ENCODE measurements around the gene ZNF827.

The ZNF827 gene

GRCh38 chr4:145827885-145828284 lies 110.7 kb downstream of the ZNF827 start:
- H3K9me2 ChIP-seq (replicated peaks; ENCODE audit: insufficient read depth, low read length): no peaks in the 10 kb centered on the region
- H4K20me1 ChIP-seq (ENCODE audit: low read depth, low read length): no peaks in the 10 kb centered on the region
- no peak overlapping the region for H3K27ac ChIP-seq (ENCODE audit: low read depth, low read length)
- H3K79me2 ChIP-seq (ENCODE audit: insufficient read depth, low read length): no peaks in the 10 kb centered on the region
- H3K36me3 ChIP-seq (ENCODE audit: low read length): peaks cover 21% of the 10 kb centered on the region
- no peak overlapping the region for H3K4me3 ChIP-seq (ENCODE audit: insufficient read depth, low read length, poor library complexity, severe bottlenecking)
- H3K27me3 ChIP-seq (ENCODE audit: low read length): no peaks in the 10 kb centered on the region
- no peak overlapping the region for H2AFZ ChIP-seq (ENCODE audit: low read depth, low read length, severe bottlenecking)
- H3K9ac ChIP-seq (ENCODE audit: low read length): no peak overlapping the region
- H3K9me3 ChIP-seq (ENCODE audit: insufficient read depth, low read length): no peaks in the 10 kb centered on the region
- H3F3A ChIP-seq (ENCODE audit: insufficient read depth): peaks cover 24% of the 10 kb centered on the region; the same call in 1 of the 2 replicates
- no peak overlapping the region for H3K4me2 ChIP-seq (ENCODE audit: low read depth, low read length, poor library complexity, severe bottlenecking)
- TF ChIP-seq EZH2phosphoT487 (conservative IDR thresholded peaks at IDR 0.05; ENCODE audit: low read length): no peak
- TF ChIP-seq, protein P1, sequence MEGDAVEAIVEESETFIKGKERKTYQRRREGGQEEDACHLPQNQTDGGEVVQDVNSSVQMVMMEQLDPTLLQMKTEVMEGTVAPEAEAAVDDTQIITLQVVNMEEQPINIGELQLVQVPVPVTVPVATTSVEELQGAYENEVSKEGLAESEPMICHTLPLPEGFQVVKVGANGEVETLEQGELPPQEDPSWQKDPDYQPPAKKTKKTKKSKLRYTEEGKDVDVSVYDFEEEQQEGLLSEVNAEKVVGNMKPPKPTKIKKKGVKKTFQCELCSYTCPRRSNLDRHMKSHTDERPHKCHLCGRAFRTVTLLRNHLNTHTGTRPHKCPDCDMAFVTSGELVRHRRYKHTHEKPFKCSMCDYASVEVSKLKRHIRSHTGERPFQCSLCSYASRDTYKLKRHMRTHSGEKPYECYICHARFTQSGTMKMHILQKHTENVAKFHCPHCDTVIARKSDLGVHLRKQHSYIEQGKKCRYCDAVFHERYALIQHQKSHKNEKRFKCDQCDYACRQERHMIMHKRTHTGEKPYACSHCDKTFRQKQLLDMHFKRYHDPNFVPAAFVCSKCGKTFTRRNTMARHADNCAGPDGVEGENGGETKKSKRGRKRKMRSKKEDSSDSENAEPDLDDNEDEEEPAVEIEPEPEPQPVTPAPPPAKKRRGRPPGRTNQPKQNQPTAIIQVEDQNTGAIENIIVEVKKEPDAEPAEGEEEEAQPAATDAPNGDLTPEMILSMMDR (IDR thresholded peaks at IDR 0.05; ENCODE audit: insufficient read depth, low read length, poor library complexity, severe bottlenecking): no peak

- Histone ChIP-seq H3K9me3 (ENCODE audit: insufficient read depth, low read length) (no peaks in the 10 kb centered on the region), H4K20me1 (ENCODE audit: low read depth, low read length) (no peaks in the 10 kb centered on the region), H3K9me2 (replicated peaks; ENCODE audit: insufficient read depth, low read length) (no peaks in the 10 kb centered on the region), H3K4me3 (ENCODE audit: insufficient read depth, low read length, poor library complexity, severe bottlenecking) (no peak overlapping the region), H3F3A (ENCODE audit: insufficient read depth) (peaks cover 20% of the 10 kb centered on the region; the same call in 1 of the 2 replicates), H3K79me2 (ENCODE audit: insufficient read depth, low read length) (no peaks in the 10 kb centered on the region), H3K27me3 (ENCODE audit: low read length) (no peaks in the 10 kb centered on the region), H3K36me3 (ENCODE audit: low read length) (peaks cover 31% of the 10 kb centered on the region), H3K27ac (ENCODE audit: low read depth, low read length) (no peak overlapping the region), H2AFZ (ENCODE audit: low read depth, low read length, severe bottlenecking) (no peak overlapping the region), H3K9ac (ENCODE audit: low read length) (no peak overlapping the region), H3K4me2 (ENCODE audit: low read depth, low read length, poor library complexity, severe bottlenecking) (no peak overlapping the region)
- TF ChIP-seq, protein P1 (IDR thresholded peaks at IDR 0.05; ENCODE audit: insufficient read depth, low read length, poor library complexity, severe bottlenecking): no peak
- no peak for TF ChIP-seq EZH2phosphoT487 (conservative IDR thresholded peaks at IDR 0.05; ENCODE audit: low read length)
Observed at GRCh38 chr4:145825255-145825654, 113.4 kb downstream of the ZNF827 start.

DNA sequence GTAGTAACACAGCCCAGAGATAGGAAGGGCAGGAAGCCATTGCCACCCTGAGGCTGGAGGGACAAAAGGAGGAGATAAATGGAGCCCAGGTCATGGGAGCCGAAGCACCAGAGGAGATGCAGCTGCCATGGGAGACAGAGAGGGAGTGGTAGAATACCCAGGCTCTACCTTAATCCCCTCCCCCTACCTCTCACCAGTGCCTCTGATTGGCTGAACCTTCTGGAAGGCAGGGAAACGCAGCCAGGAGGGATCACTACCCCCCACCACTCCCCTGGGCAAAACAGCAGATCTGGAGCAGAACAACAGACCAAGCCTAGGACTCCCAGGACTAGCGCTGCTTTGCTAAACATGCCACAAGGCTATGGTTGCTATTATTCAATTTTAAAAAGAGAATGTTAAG lies 114.2 kb downstream of the ZNF827 start:
- Histone ChIP-seq H3K36me3 (ENCODE audit: low read length) (peaks cover 23% of the 10 kb centered on the region), H3K9me2 (replicated peaks; ENCODE audit: insufficient read depth, low read length) (no peaks in the 10 kb centered on the region), H2AFZ (ENCODE audit: low read depth, low read length, severe bottlenecking) (no peak overlapping the region), H3K27ac (ENCODE audit: low read depth, low read length) (no peak overlapping the region), H3K9me3 (ENCODE audit: insufficient read depth, low read length) (no peaks in the 10 kb centered on the region), H3F3A (ENCODE audit: insufficient read depth) (peaks cover 13% of the 10 kb centered on the region; the same call in 1 of the 2 replicates), H3K9ac (ENCODE audit: low read length) (no peak overlapping the region), H3K79me2 (ENCODE audit: insufficient read depth, low read length) (no peaks in the 10 kb centered on the region), H3K27me3 (ENCODE audit: low read length) (no peaks in the 10 kb centered on the region), H4K20me1 (ENCODE audit: low read depth, low read length) (no peaks in the 10 kb centered on the region), H3K4me3 (ENCODE audit: insufficient read depth, low read length, poor library complexity, severe bottlenecking) (no peak overlapping the region), H3K4me2 (ENCODE audit: low read depth, low read length, poor library complexity, severe bottlenecking) (no peak overlapping the region)
- TF ChIP-seq, protein P1 (IDR thresholded peaks at IDR 0.05; ENCODE audit: insufficient read depth, low read length, poor library complexity, severe bottlenecking): no peak
- TF ChIP-seq EZH2phosphoT487 (conservative IDR thresholded peaks at IDR 0.05; ENCODE audit: low read length): no peak
